ENCODE data around the gene FDCSP.

- TF ChIP-seq, protein P1, sequence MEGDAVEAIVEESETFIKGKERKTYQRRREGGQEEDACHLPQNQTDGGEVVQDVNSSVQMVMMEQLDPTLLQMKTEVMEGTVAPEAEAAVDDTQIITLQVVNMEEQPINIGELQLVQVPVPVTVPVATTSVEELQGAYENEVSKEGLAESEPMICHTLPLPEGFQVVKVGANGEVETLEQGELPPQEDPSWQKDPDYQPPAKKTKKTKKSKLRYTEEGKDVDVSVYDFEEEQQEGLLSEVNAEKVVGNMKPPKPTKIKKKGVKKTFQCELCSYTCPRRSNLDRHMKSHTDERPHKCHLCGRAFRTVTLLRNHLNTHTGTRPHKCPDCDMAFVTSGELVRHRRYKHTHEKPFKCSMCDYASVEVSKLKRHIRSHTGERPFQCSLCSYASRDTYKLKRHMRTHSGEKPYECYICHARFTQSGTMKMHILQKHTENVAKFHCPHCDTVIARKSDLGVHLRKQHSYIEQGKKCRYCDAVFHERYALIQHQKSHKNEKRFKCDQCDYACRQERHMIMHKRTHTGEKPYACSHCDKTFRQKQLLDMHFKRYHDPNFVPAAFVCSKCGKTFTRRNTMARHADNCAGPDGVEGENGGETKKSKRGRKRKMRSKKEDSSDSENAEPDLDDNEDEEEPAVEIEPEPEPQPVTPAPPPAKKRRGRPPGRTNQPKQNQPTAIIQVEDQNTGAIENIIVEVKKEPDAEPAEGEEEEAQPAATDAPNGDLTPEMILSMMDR (IDR thresholded peaks at IDR 0.05): no peak
- no peak for TF ChIP-seq POLR2A (IDR thresholded peaks at IDR 0.05)
These were observed 17.2 kb downstream of the FDCSP start for GRCh38 chr4:70243091-70243490.
